AG09319 (cell line): ENCODE measurements around the gene MXRA5.

Experiments
- DNase-seq: peaks from one replicate; pipeline ENCODE4 v3.0.0-alpha.2; 2010; ENCODE audit warnings: low read depth; ENCODE audit errors: extremely low read depth
- TF ChIP-seq, protein P1 (sequence below): IDR thresholded peaks from 2 replicates; pipeline ENCODE4 v1.5.1; 2011; ENCODE audit warnings: low read depth, mild to moderate bottlenecking, inconsistent platforms, low read length, moderate library complexity

Gene MXRA5

GRCh38 chrX:3320471-3321046 is 25.9 kb downstream of the MXRA5 start:
- TF ChIP-seq, protein P1, sequence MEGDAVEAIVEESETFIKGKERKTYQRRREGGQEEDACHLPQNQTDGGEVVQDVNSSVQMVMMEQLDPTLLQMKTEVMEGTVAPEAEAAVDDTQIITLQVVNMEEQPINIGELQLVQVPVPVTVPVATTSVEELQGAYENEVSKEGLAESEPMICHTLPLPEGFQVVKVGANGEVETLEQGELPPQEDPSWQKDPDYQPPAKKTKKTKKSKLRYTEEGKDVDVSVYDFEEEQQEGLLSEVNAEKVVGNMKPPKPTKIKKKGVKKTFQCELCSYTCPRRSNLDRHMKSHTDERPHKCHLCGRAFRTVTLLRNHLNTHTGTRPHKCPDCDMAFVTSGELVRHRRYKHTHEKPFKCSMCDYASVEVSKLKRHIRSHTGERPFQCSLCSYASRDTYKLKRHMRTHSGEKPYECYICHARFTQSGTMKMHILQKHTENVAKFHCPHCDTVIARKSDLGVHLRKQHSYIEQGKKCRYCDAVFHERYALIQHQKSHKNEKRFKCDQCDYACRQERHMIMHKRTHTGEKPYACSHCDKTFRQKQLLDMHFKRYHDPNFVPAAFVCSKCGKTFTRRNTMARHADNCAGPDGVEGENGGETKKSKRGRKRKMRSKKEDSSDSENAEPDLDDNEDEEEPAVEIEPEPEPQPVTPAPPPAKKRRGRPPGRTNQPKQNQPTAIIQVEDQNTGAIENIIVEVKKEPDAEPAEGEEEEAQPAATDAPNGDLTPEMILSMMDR: no peak
- DNase-seq: no peak

DNA sequence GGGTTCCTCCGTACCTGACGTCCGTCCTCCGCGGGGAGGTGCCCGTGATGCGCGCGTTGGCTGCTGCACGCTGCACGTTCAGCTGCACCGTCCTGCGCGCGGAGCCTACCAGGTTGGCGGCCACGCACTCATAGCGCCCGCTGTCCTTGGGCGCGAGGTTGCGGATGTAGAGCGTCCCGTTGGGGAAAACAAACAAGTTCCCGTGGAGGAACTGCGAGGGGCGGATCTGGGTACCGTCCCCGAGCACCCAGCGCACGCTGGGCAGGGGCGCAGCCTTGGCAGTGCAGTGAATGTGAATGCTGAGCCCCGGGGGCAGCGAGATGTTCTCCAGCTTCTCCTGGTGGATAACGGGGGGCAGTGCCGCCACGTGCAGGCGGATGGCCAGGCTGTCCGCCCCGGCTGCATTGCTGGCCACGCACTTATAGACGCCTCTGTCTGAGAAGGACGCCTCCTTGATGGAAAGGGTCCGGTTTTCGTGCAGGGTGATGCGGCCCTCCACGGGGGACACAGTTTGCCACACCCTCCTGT is 29.2 kb downstream of the MXRA5 start:
- TF ChIP-seq, protein P1: no peak
- no peak for DNase-seq

- DNase-seq: no peak
- TF ChIP-seq, protein P1: no peak
These were observed 34.3 kb downstream of the MXRA5 start for GRCh38 chrX:3312109-3312508.

- no peak for DNase-seq
- TF ChIP-seq, protein P1: no peak
These were observed 38.6 kb downstream of the MXRA5 start for GRCh38 chrX:3307881-3308280.

- peak; percentile 36 for DNase-seq
- TF ChIP-seq, protein P1: no peak
These were observed 46.8 kb downstream of the MXRA5 start for GRCh38 chrX:3299636-3300035.

GRCh38 chrX:3295731-3296130 is 50.7 kb downstream of the MXRA5 start:
- DNase-seq: no peak

DNA sequence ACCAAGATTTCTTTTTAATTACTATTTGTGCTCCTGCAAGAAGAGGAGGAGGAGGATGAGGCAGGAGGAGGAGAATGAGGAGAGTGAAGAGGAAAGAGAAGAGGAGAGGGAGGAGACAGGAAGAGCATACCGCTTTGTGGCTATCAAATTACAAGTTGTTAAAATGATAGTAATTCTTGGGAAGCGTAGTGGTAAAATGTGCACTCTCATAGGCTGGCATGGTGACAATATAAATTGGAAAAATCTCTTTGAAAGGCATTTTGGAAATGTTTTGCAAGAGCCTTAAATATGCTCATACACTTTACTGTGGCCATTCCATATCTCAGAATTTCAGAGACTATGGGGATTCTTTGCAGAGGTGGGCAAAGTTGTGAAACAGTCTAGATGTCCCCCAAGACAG is 53.2 kb downstream of the MXRA5 start:
- TF ChIP-seq, protein P1: no peak
- no peak for DNase-seq

More at GRCh38 chrX:3295731-3296130, 50.7 kb downstream of the MXRA5 start:
- TF ChIP-seq, protein P1: no peak
